ENCODE measurements around the gene NCAM1.

NCAM1 gene

DNA sequence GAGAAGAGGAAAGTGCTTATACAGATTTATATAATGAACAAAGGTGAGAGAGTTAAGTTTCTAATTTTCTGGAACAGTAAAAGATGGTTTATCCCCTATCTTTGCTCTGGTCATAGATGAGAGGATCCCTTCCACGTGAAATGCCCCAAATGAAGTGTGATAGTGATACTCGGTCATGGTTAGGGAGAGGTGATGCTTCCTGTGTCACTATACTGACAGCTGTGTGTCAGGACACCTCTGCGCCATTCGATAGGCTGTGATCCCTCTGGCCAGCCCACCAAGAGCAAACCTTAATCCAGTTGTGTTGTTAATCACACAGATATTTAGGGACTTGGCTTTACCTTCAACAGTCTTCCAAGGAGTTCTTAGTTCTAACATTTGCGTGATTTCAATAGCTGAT is 57.7 kb downstream of the NCAM1 start:
- TF ChIP-seq, protein P1, sequence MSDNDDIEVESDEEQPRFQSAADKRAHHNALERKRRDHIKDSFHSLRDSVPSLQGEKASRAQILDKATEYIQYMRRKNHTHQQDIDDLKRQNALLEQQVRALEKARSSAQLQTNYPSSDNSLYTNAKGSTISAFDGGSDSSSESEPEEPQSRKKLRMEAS (IDR thresholded peaks at IDR 0.05) = no peak
- no peak for TF ChIP-seq FOXM1 (IDR thresholded peaks at IDR 0.05; ENCODE audit: borderline replicate concordance, low read depth)
- no peak for TF ChIP-seq ZBTB7A (IDR thresholded peaks at IDR 0.05; ENCODE audit: low read depth)
- TF ChIP-seq TCF12 (IDR thresholded peaks at IDR 0.05; ENCODE audit: low read depth) = no peak
- TF ChIP-seq CEBPB (IDR thresholded peaks at IDR 0.05) = no peak
- TF ChIP-seq EP300 (IDR thresholded peaks at IDR 0.05; ENCODE audit: borderline replicate concordance) = no peak
- TF ChIP-seq TEAD4 (IDR thresholded peaks at IDR 0.05) = no peak
- TF ChIP-seq, protein P2, sequence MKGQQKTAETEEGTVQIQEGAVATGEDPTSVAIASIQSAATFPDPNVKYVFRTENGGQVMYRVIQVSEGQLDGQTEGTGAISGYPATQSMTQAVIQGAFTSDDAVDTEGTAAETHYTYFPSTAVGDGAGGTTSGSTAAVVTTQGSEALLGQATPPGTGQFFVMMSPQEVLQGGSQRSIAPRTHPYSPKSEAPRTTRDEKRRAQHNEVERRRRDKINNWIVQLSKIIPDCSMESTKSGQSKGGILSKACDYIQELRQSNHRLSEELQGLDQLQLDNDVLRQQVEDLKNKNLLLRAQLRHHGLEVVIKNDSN (IDR thresholded peaks at IDR 0.05) = no peak

DNA sequence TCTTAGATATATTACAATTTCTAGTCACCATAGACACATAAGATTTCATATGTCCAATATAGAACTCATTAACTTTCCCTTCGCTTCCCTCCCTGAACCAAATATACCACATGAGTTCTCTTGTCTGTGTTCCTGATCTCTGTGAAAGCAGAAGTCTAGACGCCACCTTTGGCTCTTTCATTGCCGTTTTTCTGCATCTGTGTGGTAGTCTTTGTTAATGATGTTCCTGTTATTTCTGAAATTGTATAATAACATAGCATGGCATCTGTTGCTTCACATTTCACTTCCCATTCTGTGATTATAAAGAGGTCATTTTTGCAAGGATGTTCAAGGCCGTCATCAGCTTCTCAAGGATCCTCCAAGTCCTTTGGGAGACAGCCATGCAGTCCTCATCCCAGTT is 58.5 kb downstream of the NCAM1 start:
- TF ChIP-seq EP300 (IDR thresholded peaks at IDR 0.05; ENCODE audit: borderline replicate concordance) (no peak), ZBTB7A (IDR thresholded peaks at IDR 0.05; ENCODE audit: low read depth) (no peak), RAD21 (IDR thresholded peaks at IDR 0.05; ENCODE audit: low read depth) (no peak), TEAD4 (IDR thresholded peaks at IDR 0.05) (no peak), CEBPB (IDR thresholded peaks at IDR 0.05) (no peak), TAF1 (IDR thresholded peaks at IDR 0.05; ENCODE audit: low read depth) (no peak), EGR1 (IDR thresholded peaks at IDR 0.05) (no peak), TCF12 (IDR thresholded peaks at IDR 0.05; ENCODE audit: low read depth) (no peak), NFIC (IDR thresholded peaks at IDR 0.05) (no peak), FOXM1 (IDR thresholded peaks at IDR 0.05; ENCODE audit: borderline replicate concordance, low read depth) (no peak), YY1 (IDR thresholded peaks at IDR 0.05; ENCODE audit: low read depth) (no peak), CREB1 (IDR thresholded peaks at IDR 0.05; ENCODE audit: low read depth) (no peak)
- TF ChIP-seq, protein P3, sequence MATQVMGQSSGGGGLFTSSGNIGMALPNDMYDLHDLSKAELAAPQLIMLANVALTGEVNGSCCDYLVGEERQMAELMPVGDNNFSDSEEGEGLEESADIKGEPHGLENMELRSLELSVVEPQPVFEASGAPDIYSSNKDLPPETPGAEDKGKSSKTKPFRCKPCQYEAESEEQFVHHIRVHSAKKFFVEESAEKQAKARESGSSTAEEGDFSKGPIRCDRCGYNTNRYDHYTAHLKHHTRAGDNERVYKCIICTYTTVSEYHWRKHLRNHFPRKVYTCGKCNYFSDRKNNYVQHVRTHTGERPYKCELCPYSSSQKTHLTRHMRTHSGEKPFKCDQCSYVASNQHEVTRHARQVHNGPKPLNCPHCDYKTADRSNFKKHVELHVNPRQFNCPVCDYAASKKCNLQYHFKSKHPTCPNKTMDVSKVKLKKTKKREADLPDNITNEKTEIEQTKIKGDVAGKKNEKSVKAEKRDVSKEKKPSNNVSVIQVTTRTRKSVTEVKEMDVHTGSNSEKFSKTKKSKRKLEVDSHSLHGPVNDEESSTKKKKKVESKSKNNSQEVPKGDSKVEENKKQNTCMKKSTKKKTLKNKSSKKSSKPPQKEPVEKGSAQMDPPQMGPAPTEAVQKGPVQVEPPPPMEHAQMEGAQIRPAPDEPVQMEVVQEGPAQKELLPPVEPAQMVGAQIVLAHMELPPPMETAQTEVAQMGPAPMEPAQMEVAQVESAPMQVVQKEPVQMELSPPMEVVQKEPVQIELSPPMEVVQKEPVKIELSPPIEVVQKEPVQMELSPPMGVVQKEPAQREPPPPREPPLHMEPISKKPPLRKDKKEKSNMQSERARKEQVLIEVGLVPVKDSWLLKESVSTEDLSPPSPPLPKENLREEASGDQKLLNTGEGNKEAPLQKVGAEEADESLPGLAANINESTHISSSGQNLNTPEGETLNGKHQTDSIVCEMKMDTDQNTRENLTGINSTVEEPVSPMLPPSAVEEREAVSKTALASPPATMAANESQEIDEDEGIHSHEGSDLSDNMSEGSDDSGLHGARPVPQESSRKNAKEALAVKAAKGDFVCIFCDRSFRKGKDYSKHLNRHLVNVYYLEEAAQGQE (IDR thresholded peaks at IDR 0.05; ENCODE audit: low read depth) = no peak
- TF ChIP-seq, protein P1 (IDR thresholded peaks at IDR 0.05) = no peak
- TF ChIP-seq, protein P2 (IDR thresholded peaks at IDR 0.05) = no peak

DNA sequence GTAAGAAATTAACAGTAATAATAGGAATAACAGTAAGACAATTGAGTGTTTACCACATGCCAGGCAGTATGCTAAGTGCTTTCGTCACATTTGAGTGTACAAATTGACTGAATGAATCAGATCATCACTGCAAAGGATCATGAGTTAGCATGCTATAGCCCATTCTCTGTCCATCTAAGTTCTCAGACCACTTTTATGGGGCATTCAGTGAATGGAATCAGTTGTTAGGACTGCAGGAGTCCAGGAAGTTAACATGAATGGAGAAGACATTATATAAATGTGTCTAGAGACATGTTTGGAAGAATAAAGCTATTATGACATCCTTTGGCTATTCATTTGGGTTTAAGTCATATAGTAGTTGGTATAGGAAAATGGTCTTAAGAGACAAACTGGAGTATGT is 59.9 kb downstream of the NCAM1 start:
- TF ChIP-seq YY1 (IDR thresholded peaks at IDR 0.05; ENCODE audit: low read depth) (no peak), RAD21 (IDR thresholded peaks at IDR 0.05; ENCODE audit: low read depth) (no peak), TCF12 (IDR thresholded peaks at IDR 0.05; ENCODE audit: low read depth) (no peak), TEAD4 (IDR thresholded peaks at IDR 0.05) (no peak), CEBPB (IDR thresholded peaks at IDR 0.05) (no peak)

DNA sequence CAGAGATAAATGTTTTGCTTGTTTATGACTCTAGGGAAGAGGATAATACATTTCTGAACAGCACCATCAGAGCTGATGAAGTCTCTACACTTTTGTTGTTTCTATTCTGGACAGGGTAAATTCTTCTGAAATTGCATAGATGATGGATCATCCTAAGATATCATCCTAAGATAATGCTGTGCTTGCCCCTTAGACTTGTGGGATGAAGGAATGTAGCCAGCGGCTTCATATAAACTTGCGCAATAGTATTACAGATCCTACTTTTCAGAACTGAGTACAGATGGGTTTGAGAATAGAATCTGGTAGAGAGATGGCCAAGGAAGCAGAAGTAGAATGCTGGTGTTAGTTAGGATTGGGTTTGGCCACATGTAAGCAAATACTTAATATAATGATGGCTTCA is 61.0 kb downstream of the NCAM1 start:
- TF ChIP-seq, protein P3 (IDR thresholded peaks at IDR 0.05; ENCODE audit: low read depth) = no peak
- TF ChIP-seq FOXM1 (IDR thresholded peaks at IDR 0.05; ENCODE audit: borderline replicate concordance, low read depth) (no peak), NFIC (IDR thresholded peaks at IDR 0.05) (no peak), RAD21 (IDR thresholded peaks at IDR 0.05; ENCODE audit: low read depth) (no peak), EP300 (IDR thresholded peaks at IDR 0.05; ENCODE audit: borderline replicate concordance) (no peak), TCF12 (IDR thresholded peaks at IDR 0.05; ENCODE audit: low read depth) (no peak), CEBPB (IDR thresholded peaks at IDR 0.05) (no peak), EGR1 (IDR thresholded peaks at IDR 0.05) (no peak), YY1 (IDR thresholded peaks at IDR 0.05; ENCODE audit: low read depth) (no peak), ZBTB7A (IDR thresholded peaks at IDR 0.05; ENCODE audit: low read depth) (no peak), TAF1 (IDR thresholded peaks at IDR 0.05; ENCODE audit: low read depth) (no peak), TEAD4 (IDR thresholded peaks at IDR 0.05) (no peak), CREB1 (IDR thresholded peaks at IDR 0.05; ENCODE audit: low read depth) (no peak)
- TF ChIP-seq, protein P1 (IDR thresholded peaks at IDR 0.05) = no peak
- TF ChIP-seq, protein P2 (IDR thresholded peaks at IDR 0.05) = no peak

DNA sequence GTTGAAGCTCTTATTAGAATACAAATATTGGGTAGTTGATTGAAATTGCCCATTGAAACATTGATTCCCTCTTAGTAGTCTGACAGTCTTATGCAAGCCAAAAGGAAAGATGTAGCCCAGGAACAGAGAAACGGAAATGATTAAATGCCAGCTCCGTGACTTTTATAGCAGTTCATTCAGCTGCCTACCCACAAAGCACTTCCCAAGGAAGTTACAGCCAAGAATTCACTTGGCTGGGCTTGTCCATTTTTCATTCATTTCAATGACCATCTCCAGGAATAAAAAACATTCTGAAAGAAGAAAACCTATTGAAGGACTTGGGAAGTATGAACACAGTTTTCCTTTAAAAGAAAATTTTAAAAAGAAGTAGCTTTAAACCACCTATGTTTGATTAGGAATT is 62.0 kb downstream of the NCAM1 start:
- no peak for TF ChIP-seq FOXM1 (IDR thresholded peaks at IDR 0.05; ENCODE audit: borderline replicate concordance, low read depth)
- TF ChIP-seq TAF1 (IDR thresholded peaks at IDR 0.05; ENCODE audit: low read depth) = no peak
- no peak for TF ChIP-seq EP300 (IDR thresholded peaks at IDR 0.05; ENCODE audit: borderline replicate concordance)
- no peak for TF ChIP-seq YY1 (IDR thresholded peaks at IDR 0.05; ENCODE audit: low read depth)
- TF ChIP-seq, protein P3 (IDR thresholded peaks at IDR 0.05; ENCODE audit: low read depth) = no peak
- no peak for TF ChIP-seq NFIC (IDR thresholded peaks at IDR 0.05)

Data from Ishikawa (cell line).